TTC549 (cell line): ENCODE measurements around the gene ASNS.
"Not testable (repeated sequence)": the region's sequence is repeated elsewhere in the genome, so short reads cannot be mapped to it uniquely, and the experiment has no call there.

Source experiments
- FAIRE-seq: peaks from 2 replicates; lab custom pipeline; 2012; peaks lifted over from hg19 to GRCh38; lab: Jason Lieb, UNC

ASNS gene, protein sequence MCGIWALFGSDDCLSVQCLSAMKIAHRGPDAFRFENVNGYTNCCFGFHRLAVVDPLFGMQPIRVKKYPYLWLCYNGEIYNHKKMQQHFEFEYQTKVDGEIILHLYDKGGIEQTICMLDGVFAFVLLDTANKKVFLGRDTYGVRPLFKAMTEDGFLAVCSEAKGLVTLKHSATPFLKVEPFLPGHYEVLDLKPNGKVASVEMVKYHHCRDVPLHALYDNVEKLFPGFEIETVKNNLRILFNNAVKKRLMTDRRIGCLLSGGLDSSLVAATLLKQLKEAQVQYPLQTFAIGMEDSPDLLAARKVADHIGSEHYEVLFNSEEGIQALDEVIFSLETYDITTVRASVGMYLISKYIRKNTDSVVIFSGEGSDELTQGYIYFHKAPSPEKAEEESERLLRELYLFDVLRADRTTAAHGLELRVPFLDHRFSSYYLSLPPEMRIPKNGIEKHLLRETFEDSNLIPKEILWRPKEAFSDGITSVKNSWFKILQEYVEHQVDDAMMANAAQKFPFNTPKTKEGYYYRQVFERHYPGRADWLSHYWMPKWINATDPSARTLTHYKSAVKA

DNA sequence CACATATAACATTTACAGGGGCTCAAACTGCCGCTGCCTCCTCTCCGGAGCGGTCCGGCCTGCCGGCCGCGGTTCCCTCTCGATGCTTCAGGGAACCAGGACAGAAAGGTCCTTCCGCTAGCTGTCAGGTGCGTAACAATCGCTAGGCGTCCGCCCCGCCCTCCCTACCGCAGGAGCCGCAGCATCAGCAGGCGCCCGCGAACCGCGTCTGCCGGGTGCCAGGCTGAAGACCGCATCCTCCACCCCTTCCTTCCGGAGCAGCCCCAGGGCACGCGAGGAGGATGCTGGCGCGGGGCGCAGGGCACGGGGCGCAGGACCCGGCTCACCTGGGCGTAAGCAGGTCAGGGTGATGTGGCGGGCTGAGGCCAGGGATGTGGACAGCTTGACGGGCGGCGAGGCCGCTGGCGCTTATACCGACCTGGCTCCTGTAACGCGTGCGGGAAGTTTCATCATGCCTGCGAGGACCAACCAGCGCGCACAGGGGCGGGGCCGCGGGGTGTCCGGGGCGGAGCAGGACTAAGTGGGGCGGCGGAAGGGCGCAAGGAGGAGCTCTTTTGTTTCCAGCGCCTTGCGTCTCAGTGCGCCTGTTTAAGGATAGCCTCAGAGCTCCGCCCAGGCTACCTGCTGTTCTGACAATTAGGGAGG lies at the start of gene ASNS:
Gene ASNS (minus strand): TSS at position 384 of the 645 bp plus-strand sequence. CDS start 3,252 bp downstream, outside the sequence.
- FAIRE-seq = no peak

DNA sequence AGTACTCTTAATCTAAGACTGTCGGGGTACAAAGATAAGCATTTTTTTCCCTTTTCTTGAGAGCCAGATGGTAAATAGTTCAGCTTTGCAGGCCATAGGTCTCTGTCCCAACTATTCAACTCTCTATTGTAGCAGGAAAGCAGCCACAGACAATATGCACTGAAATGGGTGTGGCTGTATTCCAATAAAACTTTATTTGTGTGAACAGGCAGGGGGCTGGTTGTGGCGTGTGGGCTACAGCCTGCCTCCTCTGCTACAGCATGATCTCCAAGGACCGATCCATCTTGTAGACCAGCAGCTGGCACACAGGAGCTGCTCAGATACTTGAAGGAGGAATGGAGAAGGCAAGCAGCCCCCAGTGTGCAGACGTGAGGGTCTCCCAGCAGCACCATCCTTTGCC lies 49.0 kb upstream of the ASNS start:
- FAIRE-seq = not testable (repeated sequence)

DNA sequence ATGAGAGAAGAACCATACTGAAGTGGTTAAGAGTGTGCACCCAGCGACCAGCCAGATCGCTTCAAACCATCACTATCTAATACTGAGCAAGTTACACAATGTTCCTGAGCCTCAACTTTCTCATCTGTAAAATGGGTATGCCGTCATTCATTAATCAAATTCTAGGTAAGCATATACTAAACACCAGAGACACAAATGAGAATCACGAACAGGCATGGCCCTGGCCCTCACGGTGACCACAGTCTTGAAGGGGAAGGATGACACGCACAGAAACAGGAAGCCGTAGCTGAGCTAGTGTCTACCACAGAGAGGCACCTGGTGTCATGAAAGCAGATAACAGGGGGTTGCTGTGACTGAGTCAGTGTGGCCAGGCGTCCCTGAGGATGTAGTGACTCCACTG lies 43.1 kb upstream of the ASNS start:
- not testable (repeated sequence) for FAIRE-seq

DNA sequence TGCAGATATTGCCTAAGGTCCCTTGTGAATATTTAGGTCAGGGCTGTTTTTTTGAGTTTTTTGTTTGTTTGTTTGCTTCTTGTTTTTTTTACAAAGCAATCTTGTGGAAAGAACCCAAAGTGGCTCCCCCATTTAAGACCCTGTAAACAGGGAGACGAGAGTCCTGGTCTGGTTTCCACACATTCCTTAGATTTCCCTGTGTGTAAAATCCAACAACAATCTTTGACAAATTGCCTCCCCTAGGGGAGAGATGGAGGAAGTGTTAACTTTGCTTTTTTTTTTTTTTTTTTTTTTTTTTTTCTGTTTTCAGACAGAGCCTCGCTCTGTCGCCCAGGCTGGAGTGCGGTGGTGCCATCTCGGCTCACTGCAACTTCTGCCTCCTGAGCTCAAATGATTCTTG lies 40.1 kb upstream of the ASNS start:
- not testable (repeated sequence) for FAIRE-seq

DNA sequence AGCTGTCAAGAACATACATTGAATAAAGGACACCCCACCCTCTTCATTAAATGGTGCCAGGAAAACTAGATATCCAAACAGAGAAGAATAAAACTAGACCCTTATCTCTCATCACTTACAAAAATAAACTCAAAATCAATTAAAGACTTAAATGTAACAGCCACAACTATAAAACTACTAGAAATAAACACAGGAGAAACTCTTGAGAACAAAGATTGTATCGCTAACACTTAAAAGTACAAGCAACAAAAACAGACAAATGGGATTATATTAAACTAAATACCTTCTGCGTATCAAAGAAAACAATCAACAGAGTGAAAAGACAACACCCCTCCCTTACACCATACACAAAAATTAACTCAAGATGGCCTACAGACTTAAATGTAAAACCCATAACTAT lies 24.7 kb upstream of the ASNS start:
- not testable (repeated sequence) for FAIRE-seq

DNA sequence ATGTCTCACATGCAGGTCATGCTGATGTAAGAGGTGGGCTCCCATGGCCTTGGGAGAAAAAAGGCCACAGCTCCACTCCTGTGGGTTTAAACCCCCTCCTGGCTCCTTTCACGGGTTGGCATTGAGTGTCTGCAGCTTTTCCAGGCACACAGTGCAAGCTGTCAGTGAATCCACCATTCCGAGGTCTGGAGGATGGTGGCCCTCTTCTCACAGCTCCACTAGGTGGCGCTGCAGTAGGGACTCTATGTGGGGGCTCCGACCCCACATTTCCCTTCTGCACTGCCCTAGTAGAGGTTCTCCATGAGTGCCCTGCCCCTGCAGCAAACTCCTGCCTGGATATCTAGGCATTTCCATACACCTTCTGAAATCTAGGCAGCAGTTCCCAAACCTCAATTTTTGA lies 19.5 kb upstream of the ASNS start:
- not testable (repeated sequence) for FAIRE-seq

DNA sequence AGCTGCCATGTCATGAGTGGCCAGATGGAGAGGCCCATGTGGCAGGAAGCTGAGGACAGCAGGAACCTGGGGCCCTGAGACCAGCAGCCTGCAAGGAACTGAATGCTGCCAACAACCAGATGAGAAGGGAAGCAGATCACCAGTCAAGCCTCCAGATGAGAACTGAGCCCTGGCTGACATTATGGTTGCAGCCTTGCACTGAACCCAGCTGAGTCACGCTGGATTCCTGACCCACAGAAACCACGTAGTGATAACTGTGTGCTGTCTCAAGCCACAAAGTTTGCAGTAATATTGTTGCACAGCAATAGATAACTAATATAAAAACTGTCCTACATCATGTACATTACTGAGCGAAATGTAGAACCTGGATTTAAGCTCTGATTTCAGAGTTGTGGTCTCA lies 7.3 kb upstream of the ASNS start:
- not testable (repeated sequence) for FAIRE-seq

DNA sequence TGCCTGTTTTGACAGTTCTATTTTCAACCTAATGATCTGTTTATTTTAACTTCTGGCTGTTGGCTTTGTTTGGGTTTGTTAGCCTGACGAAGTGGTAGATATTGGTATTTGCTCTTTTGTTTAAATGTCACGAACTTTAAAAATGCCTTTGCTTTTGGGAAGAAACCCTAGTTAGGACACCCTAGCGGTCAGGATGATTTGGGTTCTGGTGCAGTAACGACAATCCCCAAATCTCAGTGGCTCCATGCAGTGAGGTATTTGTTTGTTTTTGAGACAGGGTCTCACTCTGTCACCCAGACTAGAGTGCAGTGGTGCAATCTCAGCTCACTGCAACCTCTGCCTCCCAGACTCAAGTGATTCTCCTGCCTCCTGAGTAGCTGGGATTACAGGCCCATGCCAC lies 2.7 kb upstream of the ASNS start:
- not testable (repeated sequence) for FAIRE-seq

DNA sequence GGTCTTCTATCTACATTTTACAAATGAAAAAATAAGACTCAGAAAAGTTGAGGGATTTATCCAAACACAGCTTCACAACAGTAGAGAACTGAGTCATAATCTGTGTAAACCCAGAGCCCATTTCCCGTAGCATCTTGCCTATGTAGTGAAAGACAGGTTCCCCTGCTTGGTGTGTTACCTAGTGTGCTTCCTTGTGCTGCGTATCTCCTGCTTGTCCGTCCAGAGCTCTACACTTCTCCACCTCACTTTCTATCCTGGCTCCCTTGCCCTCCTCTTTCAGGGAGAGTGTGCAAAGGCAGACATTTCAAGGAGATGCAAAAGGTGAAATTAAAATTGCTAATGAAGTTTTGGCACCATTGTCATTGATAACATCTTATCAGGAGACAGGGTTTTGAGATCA lies 1.4 kb upstream of the ASNS start:
- no peak for FAIRE-seq

DNA sequence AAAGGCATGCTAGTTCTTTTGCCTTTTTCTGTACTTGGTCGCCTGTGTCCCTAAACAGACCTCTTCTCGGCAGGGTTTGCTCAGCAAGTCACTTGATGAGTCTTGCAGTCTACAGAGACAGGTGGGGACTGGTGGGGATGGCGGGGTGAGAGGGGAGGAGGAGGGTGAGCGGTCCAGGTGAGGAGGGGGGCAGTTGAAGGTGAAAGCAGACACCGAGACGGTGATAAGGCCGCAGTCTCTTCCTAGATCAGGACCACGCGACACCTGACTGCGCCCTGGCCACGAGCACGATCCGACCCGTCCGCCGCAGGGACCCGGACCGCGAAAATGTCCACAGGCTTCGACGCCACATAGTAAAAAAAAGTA lies 566 bp downstream of the ASNS start:
- no peak for FAIRE-seq

DNA sequence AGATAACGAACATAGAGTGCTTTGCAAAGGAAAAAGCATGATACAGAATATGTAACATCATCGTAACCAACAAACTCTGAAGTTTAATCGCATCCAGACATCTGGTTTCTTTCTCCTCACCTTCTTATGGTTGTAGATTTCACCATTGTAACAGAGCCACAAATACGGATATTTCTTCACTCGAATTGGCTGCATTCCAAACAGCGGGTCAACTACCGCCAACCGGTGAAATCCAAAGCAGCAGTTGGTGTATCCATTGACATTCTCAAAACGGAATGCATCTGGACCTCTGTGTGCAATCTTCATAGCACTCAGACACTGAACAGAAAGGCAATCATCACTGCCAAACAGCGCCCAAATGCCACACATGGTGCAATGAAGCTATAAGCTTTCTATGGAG lies 3.4 kb downstream of the ASNS start:
- no peak for FAIRE-seq

DNA sequence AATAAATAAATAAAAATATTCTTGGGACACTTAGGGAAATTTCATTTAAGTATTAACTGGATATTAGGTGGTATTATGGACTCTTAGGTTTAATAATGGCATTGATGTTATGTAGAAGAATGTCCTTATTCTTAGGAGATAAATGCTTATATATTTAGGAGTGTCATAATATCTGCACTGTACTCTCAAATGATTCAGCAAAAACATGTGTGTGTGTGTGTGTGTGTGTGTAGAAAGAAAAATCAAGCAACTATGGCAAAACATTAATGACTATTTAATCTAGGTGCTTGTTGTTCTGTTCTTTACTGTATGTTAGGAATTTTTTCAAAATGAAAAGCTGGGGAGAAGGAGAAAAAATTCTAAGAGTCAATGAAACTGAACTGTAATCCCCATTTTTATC lies 3.9 kb downstream of the ASNS start:
- no peak for FAIRE-seq

DNA sequence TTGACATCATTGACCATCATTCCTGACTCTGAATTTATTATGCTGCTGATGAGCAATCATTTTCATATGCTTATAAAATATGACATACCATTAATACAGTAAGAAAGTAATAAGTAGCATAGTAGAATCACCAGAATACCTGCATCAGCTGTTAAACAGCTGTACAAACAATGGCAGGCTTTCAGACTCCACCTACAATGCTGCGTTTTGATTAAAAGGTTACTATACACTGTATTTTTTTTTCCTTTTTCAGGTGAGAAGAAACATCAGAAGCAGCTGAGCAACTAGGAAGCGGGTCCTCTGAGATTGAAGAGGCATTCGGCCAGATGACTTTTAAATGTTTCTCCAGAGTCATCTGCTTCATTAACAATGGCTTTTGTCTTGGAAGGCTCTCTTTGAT lies 7.1 kb downstream of the ASNS start:
- FAIRE-seq = no peak

DNA sequence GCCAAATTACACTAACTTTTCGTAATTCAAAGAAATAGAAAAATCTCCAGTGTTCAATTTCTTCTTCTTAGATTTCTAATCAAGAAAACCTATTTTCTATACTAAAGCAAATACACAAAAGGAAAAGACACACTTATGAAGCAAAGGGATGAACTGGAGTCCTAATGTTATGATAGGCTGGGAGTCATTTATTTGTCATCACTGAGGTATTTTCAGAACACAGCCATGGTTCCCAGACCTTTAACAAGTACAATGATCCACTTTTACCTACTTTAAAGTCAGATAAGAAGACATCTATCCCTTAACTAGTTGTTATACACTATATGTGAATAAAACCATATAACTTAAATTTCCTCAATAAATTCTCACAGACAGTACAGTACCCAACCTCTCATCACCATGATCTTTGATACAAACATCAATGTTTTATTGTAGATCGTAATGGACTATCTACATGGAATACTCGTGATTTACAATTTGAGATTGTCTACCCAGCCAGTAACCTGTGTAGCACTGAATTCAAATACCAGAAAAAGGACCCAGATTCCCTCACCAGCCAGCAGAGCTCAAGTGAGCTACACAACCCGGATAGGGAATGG lies 12.5 kb downstream of the ASNS start:
- FAIRE-seq = peak; percentile 23

DNA sequence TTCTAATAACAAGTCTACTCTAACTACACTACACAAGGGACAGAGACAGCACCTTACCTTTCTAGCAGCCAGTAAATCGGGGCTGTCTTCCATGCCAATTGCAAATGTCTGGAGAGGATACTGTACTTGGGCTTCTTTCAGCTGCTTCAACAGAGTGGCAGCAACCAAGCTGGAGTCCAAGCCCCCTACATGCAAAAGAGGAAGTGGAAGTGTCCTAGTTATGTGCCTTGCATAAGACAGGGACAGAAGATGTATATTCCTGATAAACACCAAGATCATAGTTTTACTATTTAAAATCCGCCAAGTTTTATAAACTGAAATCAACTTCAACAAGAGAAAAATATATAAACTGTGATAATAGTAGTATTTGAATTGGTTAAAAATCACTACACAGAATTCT lies 14.0 kb downstream of the ASNS start:
- FAIRE-seq = no peak

DNA sequence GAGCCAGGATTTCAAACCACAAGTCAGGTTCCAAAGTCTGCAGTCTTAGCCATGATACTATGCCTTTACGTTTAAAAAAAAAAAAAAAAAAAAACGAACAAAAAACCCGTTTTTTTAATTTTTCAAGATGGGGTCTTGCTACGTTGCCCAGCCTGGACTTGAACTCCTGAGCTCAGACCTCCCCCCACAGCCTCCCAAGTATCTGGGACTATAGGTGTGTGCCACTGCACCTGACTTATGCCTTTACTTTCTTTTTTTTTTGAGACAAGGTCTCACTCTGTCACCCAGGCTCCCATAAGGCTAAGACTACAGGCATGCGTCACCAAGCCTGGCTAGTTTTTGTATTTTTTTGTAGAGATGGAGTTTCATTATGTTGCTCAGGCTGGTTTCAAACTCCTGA lies 14.7 kb downstream of the ASNS start:
- FAIRE-seq = no peak

DNA sequence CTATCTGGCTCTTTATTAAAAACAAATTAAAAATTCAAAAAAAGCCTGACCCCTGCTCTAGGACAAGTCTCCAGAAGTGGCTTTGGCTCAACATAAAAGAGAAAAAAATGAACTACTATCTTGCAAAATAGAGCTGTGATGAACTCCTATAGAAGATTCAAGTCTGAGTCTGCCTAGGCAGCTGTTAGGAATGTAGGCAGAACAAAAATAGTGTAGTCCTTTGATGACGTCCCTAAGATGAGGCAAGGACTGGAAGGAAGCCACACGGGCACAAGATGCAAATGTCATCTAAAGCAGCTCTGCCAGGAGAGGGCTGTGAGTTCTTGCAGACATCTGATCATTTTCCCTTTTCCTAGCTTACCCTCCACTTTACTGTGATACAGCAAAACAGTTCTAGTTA lies 20.5 kb downstream of the ASNS start:
- no peak for FAIRE-seq

DNA sequence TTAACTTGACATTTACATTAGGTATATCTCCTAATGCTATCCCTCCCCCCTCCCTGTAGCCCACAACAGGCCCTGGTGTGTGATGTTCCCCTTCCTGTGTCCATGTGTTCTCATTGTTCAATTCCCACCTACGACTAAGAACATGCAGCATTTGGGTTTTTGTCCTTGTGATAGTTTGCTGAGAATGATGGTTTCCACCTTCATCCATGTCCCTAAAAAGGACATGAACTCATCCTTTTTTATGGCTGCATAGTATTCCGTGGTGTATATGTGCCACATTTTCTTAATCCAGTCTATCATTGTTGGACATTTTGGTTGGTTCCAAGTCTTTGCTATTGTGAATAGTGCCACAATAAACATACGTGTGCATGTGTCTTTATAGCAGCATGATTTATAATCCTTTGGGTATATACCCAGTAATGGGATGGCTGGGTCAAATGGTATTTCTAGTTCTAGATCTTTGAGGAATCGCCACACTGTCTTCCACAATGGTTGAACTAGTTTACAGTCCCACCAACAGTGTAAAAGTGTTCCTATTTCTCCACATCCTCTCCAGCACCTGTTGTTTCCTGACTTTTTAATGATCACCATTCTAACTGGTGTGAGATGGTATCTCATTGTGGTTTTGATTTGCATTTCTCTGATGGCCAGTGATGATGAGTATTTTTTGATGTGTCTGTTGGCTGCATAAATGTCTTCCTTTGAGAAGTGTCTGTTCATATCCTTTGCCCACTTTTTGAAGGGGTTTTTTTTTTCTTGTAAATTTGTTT lies 21.8 kb downstream of the ASNS start:
- FAIRE-seq = not testable (repeated sequence)

DNA sequence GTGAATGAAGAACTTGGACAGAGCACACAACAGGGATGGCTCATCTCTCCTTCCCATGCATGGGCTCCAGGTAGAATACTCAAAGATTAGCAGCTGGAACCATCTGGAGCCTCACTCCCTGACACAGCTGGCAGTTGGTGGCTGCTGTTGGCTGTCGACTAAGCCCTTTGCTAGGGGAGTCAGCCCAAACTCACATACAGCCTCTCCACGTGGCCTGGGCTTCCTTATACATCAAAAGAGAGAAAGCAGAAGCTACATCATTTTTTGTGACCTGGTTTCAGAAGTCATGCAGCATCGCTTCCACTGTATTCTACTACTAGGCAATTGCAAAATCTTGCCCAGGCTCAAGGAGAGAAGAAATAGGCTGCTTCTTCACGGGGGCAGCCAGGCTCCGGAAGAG lies 24.4 kb downstream of the ASNS start:
- no peak for FAIRE-seq

DNA sequence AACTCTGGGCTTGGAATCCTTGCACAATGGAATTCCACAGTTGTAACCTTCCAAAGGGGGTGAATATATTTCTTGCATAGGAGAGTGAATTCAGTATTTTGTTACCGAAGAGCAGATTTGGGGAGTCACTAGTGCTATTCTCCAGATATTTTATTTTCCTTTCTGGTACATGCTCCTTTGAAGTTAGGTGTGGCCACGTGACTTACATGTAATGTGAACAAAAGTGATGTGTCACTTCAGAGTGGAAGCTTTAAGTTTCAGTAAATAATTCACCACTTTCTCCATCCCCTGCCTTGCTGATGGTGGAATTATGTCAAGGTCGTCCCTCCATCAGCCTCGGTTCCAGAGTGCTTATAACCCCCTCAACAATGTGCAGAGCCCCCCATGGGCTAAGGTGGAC lies 25.3 kb downstream of the ASNS start:
- no peak for FAIRE-seq

DNA sequence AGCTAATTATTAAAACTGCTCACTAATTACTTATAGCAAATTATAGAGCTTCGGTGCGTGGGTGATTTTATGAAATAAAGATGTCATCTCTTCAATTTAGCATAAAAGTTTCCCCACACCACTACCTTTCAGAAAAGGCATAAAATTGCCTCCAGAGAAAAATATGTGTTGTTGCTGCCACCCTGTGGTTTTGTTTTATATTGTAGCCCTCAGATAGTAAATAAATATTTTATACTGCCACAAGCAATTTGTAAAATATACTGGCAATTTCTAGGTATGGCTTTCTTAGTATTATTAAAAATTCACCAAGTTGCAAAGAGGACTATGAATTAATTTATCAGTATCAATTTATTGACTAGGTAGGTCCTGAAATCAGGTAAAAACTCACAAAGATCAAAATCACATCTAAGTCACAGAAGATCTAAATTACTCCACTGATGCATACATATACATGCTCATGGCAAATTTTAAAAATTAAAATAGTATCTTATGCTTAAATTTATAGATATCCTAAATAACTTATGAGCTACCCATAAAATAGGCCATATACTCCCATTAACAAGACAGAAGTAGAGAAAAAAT lies 26.5 kb downstream of the ASNS start:
- peak; percentile 90 for FAIRE-seq

DNA sequence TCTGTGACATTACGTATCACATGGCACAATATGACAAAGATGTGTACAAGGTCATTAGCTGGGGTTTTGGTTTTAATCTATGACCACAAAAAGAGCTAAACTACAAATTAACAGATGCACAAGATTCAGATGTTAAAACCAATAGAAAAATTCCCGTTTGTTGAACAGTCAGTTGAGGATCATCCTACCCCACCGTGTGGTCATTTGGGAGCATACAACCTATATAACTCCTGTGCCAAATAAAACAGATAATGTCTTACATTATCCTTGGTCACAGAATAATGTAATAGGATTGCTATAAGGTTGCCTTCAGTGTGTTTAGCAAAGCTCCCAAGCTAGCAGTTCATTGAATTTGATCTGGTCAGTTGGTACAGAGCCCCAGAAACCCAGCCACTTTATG lies 28.2 kb downstream of the ASNS start:
- FAIRE-seq = no peak
